Ovary (tissue), 9 donors: Measurements from ENCODE around the gene UBQLN4. TPM values are rescaled to one million over a fixed set of nuclear protein-coding genes. Genes with fewer than 3 reads are reported as not detected.

Experiments
- DNase-seq, 5 donors: peaks; one replicate each; pipeline ENCODE4 v3.0.0-alpha.2; 2019 to 2020
- H3K27ac ChIP-seq, 2 donors: fragments of 200-600 bp; one replicate each; pipeline versions ENCODE4 v1.5.1 to v1.8.0; 2019 to 2022
- H3K27me3 ChIP-seq: fragments of 200-600 bp; one replicate; pipeline ENCODE4 v1.8.0; 2022
- H3K36me3 ChIP-seq: fragments of 200-600 bp; sonication (generic); one replicate; pipeline ENCODE4 v1.5.1; 2019
- H3K4me1 ChIP-seq: one replicate; pipeline ENCODE4 v1.8.1; 2013; ENCODE audit warnings: mild to moderate bottlenecking, moderate library complexity; ENCODE audit not compliant: insufficient read depth
- H3K4me3 ChIP-seq: fragments of 200-600 bp; sonication (generic); one replicate; pipeline ENCODE4 v1.5.1; 2017
- H3K9me3 ChIP-seq, 2 donors: fragments of 200-600 bp in 1 of 2; sonication (generic) in 1 of 2; one replicate each; pipeline versions ENCODE4 v1.5.1 to v1.8.1; 2013 to 2019; ENCODE audit warnings: mild to moderate bottlenecking in 1 of 2, moderate library complexity in 1 of 2
- EP300 ChIP-seq: sonication (generic); formaldehyde crosslinking; IDR thresholded peaks from one replicate; pipeline ENCODE4 v1.6.1; 2017; ENCODE audit warnings: antibody characterized with exemption
- POLR2A ChIP-seq: fragments of 450-650 bp; IDR thresholded peaks from one replicate; pipeline ENCODE4 v1.6.1; 2017; ENCODE audit warnings: antibody characterized with exemption, mild to moderate bottlenecking, moderate library complexity
- WGBS, 3 donors: extraction: QIAGEN DNeasy Blood & Tissue Kit in 1 of 3; methylation state at CpG; one replicate each; pipeline versions ENCODE4 v1.1.5 to v1.1.7; 2013 to 2017; 5-methylcytosine and 5-hydroxymethylcytosine counted together
- intact Hi-C, 4 donors: fragments of 100-400 bp; cut with DNase I; formaldehyde crosslinking; loops; one replicate each; pipeline versions ENCODE4 v1.11.0 to v1.15.1; 2022 to 2023
- polyA plus RNA-seq, 2 donors: library from polyadenylated mRNA; stranded (reverse); fragments of 200-250 nt in 1 of 2; fragments of 350-450 nt in 1 of 2; fragmentation: Illumina TruSeq in 1 of 2; extraction: RNeasy Lipid Tissue Mini Kit (QIAGEN cat#74804) in 1 of 2; gene quantifications; one replicate each; pipeline ENCODE4 v1.2.3, GENCODE V29; 2013 to 2014
- total RNA-seq, 7 donors: library from RNA; depleted of rRNA in 2 of 7; stranded (reverse); fragments of >200 nt in 2 of 7; fragmentation: NEBNext Ultra II Directional in 3 of 7; extraction: Animal tissue kit (Norgen Biotek cat#: 25700) in 3 of 7; gene quantifications; one replicate each; pipeline versions ENCODE4 v1.1.0 to v1.2.4, GENCODE V29; 2016 to 2023
- TF ChIP-seq, protein P1 (sequence below), 3 donors: fragments of 450-650 bp in 2 of 3; fragments of 200-600 bp in 1 of 3; IDR thresholded peaks; one replicate each; pipeline versions ENCODE4 v1.5.1 to v1.8.0; 2016 to 2022; ENCODE audit warnings: antibody characterized with exemption in 3 of 3, mild to moderate bottlenecking in 1 of 3
- donor health status: DM: no; HTN: no; CAD: no; lungs with moderate emphysema.
- donor health status: DM: no; HTN: no; CAD: no.
- donor health status: Bipolar disorder and iron deficiency.
- donor health status: DM: yes; HTN: yes; CAD: no.
- donor health status: DM: no; HTN: no; CAD: no.
- donor health status: DM: yes; HTN: yes; CAD: no.

Gene UBQLN4
- total and polyA plus RNA-seq, 9 donors = 14.2 to 38.0 (median 26.6) TPM

DNA sequence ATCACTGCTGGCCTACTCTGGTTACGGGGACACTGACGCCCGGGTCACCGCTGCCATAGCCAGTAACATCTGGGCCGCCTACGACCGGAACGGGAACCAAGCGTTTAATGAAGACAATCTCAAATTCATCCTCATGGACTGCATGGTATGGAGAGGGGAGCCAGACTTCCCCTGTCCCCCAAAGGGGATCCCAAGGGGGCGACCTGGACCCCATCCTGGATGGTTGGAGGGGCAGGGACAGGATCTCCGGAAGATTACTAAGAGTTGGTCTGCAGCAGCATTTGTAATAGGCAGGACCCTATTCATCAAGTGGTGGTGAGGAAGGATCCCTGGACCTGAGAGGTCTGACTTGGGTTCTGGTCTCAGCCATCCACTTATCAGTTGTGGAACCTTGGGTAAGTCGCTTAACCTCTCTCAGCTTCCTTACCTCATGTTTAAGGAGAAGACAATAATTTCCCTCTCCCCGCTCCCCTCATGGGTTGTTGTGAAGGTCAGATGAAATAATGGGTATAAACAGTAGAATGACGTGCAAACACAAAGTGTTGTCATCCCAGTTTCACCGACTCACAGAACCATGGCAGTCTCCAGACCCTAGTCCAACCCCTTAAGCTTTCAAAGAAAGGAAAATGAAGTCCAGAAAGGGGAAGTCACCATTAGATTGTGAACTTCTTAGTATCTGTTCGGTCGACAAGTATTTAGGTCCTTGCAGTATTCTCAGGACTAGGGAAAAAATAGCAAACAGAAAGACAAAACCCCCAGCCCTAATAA, 1.9 kb upstream of the UBQLN4 start:
- intact Hi-C loops = loop anchor here in 1 of 4 donors (2.0 kb wide), 1 partner anchor 25 kb away; no protein-coding TSS in a partner anchor
- TF ChIP-seq EP300 = no peak
- TF ChIP-seq, protein P1, sequence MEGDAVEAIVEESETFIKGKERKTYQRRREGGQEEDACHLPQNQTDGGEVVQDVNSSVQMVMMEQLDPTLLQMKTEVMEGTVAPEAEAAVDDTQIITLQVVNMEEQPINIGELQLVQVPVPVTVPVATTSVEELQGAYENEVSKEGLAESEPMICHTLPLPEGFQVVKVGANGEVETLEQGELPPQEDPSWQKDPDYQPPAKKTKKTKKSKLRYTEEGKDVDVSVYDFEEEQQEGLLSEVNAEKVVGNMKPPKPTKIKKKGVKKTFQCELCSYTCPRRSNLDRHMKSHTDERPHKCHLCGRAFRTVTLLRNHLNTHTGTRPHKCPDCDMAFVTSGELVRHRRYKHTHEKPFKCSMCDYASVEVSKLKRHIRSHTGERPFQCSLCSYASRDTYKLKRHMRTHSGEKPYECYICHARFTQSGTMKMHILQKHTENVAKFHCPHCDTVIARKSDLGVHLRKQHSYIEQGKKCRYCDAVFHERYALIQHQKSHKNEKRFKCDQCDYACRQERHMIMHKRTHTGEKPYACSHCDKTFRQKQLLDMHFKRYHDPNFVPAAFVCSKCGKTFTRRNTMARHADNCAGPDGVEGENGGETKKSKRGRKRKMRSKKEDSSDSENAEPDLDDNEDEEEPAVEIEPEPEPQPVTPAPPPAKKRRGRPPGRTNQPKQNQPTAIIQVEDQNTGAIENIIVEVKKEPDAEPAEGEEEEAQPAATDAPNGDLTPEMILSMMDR (IDR thresholded peaks at IDR 0.05) = no peak
- TF ChIP-seq POLR2A = no peak
- 22 to 24% (median 23%) methylated on average over 17 of the region's 17 CpGs for WGBS, 3 donors
- H3K36me3 ChIP-seq = no peaks in the 10 kb centered on the region
- no peaks in the 10 kb centered on the region for H3K4me1 ChIP-seq
- no peaks in the 10 kb centered on the region for H3K9me3 ChIP-seq
- no peaks in the 10 kb centered on the region for H3K27me3 ChIP-seq
- no peak for DNase-seq
- H3K4me3 ChIP-seq = peak overlapping the region; percentile 83
- peak overlapping the region in 1 of 2 donors; percentile 24 for H3K27ac ChIP-seq

DNA sequence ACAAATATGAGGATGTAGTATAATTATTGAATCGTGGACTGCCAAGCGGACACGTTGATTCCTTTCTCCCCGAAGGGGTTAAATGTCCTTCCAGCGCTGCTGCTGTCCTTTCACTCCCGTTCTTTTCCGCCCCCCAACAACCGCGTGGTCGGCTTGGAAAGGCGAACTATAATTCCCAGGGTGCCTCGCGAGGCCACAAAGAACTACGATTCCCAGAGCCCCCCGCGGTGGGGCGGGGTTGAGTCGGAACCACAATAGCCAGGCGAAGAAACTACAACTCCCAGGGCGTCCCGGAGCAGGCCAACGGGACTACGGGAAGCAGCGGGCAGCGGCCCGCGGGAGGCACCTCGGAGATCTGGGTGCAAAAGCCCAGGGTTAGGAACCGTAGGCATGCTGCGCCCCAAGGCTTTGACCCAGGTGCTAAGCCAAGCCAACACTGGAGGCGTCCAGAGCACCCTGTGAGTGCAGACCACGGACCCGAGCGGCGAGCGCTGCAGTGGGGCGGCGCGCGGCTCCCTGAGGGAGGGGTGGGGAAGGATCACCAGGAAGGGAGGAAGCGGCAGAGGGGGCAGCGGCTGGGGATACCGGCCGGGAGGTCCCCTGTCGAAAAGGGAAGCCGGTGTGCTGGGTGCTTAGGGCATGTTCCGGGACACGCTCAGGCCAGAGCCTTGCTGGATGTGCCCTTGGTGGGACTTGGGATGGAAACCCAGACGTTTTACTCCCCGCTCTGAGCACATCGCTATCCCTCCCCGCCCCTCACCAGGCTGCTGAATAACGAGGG, 1.1 kb upstream of the UBQLN4 start, which contains the start of gene LAMTOR2:
TSS of gene LAMTOR2 (plus strand) at position 283 of the 781 bp plus-strand sequence. CDS start at position 391, 108 bp downstream.
- TF ChIP-seq EP300 = no peak
- peak; percentile 72 for TF ChIP-seq POLR2A
- TF ChIP-seq, protein P1 (IDR thresholded peaks at IDR 0.05) = peak in 2 of 3 donors; percentile 8 to 25
- no peaks in the 10 kb centered on the region for H3K4me1 ChIP-seq
- 0 to 1% (median 0%) methylated on average over 52 to 53 of the region's 53 CpGs for WGBS, 3 donors
- peak within 1 kb of the TSS; percentile 83 for H3K4me3 ChIP-seq
- H3K36me3 ChIP-seq = no peaks in the 10 kb centered on the region
- intact Hi-C loops = loop anchor here in 1 of 4 donors (2.0 kb wide), 1 partner anchor 26 kb away; no protein-coding TSS in a partner anchor
- no peaks in the 10 kb centered on the region for H3K9me3 ChIP-seq
- H3K27ac ChIP-seq = peak within 1 kb of the TSS; percentile 82 to 84
- peak; percentile 96 to 98 (median 98) for DNase-seq
- no peaks in the 10 kb centered on the region for H3K27me3 ChIP-seq

DNA sequence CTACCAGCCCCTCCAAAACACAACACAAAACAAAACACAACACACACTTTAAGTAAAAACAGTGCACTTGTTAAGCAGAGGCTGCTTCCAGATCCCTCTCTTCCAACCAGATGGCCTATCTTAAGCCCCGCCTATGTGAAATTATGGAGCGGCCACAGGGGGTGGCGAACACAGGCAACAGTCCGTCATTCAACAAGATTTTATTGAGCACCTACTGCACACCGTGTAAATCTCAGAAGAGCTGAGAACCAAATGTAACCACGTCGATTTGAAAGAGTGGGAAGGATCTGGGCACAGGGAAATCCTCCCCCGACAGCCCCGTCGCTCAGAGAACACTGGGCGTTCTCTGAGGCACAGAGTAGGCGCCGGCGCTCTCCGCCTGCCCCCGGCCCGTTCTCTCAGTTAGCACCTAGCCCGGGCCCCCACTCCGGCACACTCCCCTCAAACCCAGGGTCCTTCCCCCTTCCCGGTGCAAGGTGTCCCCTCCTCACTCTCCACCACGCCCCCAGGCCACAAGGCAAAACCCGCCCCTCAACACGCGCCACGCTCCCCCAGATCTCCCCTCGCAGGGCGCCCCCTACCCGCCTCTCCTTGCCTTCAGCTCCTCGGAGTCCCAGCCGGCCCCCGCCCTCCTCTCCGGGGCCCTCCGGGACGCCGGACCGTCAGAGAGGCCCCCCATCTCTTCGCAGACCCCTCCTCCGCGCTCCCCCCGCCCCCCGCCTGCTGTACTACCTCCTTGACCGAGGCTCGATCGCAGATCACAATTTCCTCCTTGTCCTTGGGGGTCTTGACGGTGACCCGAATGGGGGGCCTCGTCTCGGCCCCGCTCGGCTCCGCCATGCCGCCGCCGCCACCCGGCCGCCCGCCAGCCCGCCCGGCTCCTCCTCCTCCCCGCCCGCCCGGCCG, 483 bp downstream of the UBQLN4 start:
- Histone ChIP-seq H3K27ac (peak overlapping the region; percentile 41 to 82), H3K4me1 (no peaks in the 10 kb centered on the region), H3K36me3 (no peaks in the 10 kb centered on the region), H3K27me3 (no peaks in the 10 kb centered on the region), H3K9me3 (no peaks in the 10 kb centered on the region), H3K4me3 (peak overlapping the region; percentile 83)
- TF ChIP-seq POLR2A = no peak
- TF ChIP-seq, protein P1 (IDR thresholded peaks at IDR 0.05) = no peak
- no peak for TF ChIP-seq EP300
- WGBS, 3 donors = 0 to 1% (median 0%) methylated on average over 30 to 60 of the region's 63 CpGs
- peak; percentile 65 to 81 (median 80) for DNase-seq
- intact Hi-C loops = no loop called here
